Stimulated activated memory B cell treated with anti-CD40 and anti-IgM and Interleukin-4, amounts not matched to agents 10 μg/mL and 1 μg/mL and 100 μg/mL, for 72 hours (primary cell): ENCODE results near the gene CSNK1D.

Experiments used
- ATAC-seq: fragments of 150-1000 bp; cut with Tn5 transposase; 2 replicates; pipeline ENCODE4 v1.10.0; 2021
- H3K27ac Mint-ChIP-seq: one replicate; pipeline ENCODE4 v1.8.0; 2022; ENCODE audit warnings: mild to moderate bottlenecking, mixed read lengths
- H3K27me3 Mint-ChIP-seq: one replicate; pipeline ENCODE4 v1.8.0; 2022; ENCODE audit warnings: mixed read lengths
- H3K36me3 Mint-ChIP-seq: one replicate; pipeline ENCODE4 v1.8.0; 2022; ENCODE audit warnings: mixed read lengths
- H3K4me1 Mint-ChIP-seq: one replicate; pipeline ENCODE4 v1.8.0; 2022; ENCODE audit warnings: mixed read lengths
- H3K4me3 Mint-ChIP-seq: one replicate; pipeline ENCODE4 v1.8.0; 2022; ENCODE audit warnings: mild to moderate bottlenecking, moderate library complexity, mixed read lengths
- H3K9me3 Mint-ChIP-seq: one replicate; pipeline ENCODE4 v1.8.0; 2022; ENCODE audit warnings: mixed read lengths

Gene CSNK1D

GRCh38 chr17:82314727-82315605 lies 41.5 kb upstream of the CSNK1D start:
- H3K4me3 Mint-ChIP-seq = no peak overlapping the region
- H3K27me3 Mint-ChIP-seq = peaks cover 49% of the 10 kb centered on the region
- no peaks in the 10 kb centered on the region for H3K9me3 Mint-ChIP-seq
- no peak for ATAC-seq
- H3K36me3 Mint-ChIP-seq = no peaks in the 10 kb centered on the region
- peaks cover 27% of the 10 kb centered on the region for H3K4me1 Mint-ChIP-seq
- peak overlapping the region; percentile 71 for H3K27ac Mint-ChIP-seq

DNA sequence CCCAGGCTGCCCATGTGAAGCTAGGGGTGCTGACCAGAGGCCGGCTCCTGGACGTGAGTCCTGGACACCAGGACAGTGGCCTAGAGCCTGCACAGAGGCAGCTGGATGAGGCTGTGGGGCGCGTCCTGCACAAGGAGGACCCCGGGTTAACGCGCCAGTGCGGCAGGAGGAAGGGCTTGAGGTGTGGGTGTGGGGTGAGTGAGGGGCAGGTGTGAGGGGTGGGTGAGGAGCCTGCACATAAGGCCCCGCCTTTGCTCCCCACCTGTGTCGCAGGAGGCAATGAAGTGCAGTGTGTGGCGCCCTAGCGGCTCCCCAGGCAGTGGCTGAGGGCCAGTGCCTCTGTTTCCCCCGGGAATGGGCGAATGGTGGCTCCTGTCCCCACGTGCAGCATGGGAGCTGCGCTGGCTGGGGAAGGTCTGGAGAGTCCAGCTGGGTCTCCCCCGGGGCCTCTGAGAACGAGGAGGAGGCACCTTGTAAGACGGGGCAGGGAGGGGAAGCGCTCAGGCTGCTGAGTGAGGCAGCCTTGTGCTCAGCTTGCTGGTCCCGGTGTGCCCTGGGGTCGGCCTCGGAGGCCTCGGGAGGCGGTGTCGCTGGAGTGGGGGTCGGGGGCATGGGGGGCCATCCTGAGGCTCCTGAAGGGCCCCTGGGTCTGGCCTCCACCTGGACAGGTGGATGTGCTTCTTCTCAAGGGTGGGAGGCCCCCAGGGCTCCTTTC lies 40.7 kb upstream of the CSNK1D start:
- peak overlapping the region; percentile 28 for H3K27ac Mint-ChIP-seq
- H3K36me3 Mint-ChIP-seq = no peaks in the 10 kb centered on the region
- ATAC-seq = no peak
- no peaks in the 10 kb centered on the region for H3K9me3 Mint-ChIP-seq
- H3K4me3 Mint-ChIP-seq = no peak overlapping the region
- peaks cover 54% of the 10 kb centered on the region for H3K27me3 Mint-ChIP-seq
- peaks cover 27% of the 10 kb centered on the region for H3K4me1 Mint-ChIP-seq

- no peaks in the 10 kb centered on the region for H3K36me3 Mint-ChIP-seq
- H3K27ac Mint-ChIP-seq = peak overlapping the region; percentile 28
- peaks cover 27% of the 10 kb centered on the region for H3K4me1 Mint-ChIP-seq
- H3K4me3 Mint-ChIP-seq = no peak overlapping the region
- no peaks in the 10 kb centered on the region for H3K9me3 Mint-ChIP-seq
- H3K27me3 Mint-ChIP-seq = peaks cover 59% of the 10 kb centered on the region
- ATAC-seq = no peak
These were observed 39.9 kb upstream of the CSNK1D start for GRCh38 chr17:82313195-82314011.

- H3K27me3 Mint-ChIP-seq = peaks cover 59% of the 10 kb centered on the region
- no peaks in the 10 kb centered on the region for H3K9me3 Mint-ChIP-seq
- no peak overlapping the region for H3K27ac Mint-ChIP-seq
- ATAC-seq = no peak
- H3K36me3 Mint-ChIP-seq = no peaks in the 10 kb centered on the region
- H3K4me1 Mint-ChIP-seq = peaks cover 27% of the 10 kb centered on the region
- no peak overlapping the region for H3K4me3 Mint-ChIP-seq
These were observed 38.5 kb upstream of the CSNK1D start for GRCh38 chr17:82311971-82312370.

- H3K36me3 Mint-ChIP-seq = no peaks in the 10 kb centered on the region
- H3K4me1 Mint-ChIP-seq = peaks cover 23% of the 10 kb centered on the region
- no peak for ATAC-seq
- no peaks in the 10 kb centered on the region for H3K9me3 Mint-ChIP-seq
- peaks cover 53% of the 10 kb centered on the region for H3K27me3 Mint-ChIP-seq
- no peak overlapping the region for H3K27ac Mint-ChIP-seq
- H3K4me3 Mint-ChIP-seq = no peak overlapping the region
These were observed 37.4 kb upstream of the CSNK1D start for GRCh38 chr17:82310877-82311276.

DNA sequence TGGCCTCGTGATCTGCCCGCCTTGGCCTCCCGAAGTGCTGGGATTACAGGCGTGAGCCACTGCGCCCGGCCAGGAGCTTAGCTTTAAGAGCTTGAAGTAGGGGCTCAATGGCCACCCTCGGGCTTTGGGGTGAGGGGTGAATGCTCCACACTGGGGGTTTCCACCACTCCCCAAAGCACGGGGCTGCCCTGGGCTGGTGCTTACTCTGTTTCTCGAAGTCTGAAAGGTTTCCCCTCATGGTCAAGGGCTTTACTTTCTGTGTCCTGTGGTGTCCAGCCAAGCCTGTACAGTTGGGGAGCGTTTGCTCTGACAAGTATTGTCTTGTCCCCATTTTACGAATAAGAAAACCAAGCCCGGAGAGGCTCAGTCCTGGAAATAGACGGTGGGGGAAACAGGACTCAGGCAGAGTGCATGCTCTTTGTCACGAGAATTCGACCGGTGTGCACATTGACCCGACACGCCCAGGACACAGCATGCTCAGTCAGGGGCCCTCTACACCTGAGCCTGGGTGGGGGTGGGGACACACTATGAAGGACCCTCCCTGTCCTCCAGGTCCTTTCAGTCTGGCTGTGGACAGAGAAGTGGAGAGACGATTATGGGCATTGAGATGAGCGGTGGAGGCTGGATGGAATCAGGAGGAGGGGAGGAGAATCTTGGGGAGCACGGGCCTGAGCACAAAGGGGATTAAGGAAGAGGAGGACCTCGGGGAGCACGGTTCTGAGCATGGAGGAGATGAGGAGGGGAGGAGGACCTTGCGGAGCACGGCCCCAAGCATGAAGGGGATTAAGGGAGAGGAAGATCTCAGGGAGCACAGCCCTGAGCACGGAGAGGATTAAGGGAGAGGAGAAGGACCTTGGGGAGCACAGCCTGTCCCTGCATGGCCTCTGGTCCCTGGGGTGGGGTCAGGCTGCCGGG lies 36.4 kb upstream of the CSNK1D start:
- Mint-ChIP-seq H3K4me3 (no peak overlapping the region), H3K27me3 (peaks cover 44% of the 10 kb centered on the region), H3K4me1 (peaks cover 13% of the 10 kb centered on the region), H3K36me3 (no peaks in the 10 kb centered on the region), H3K27ac (no peak overlapping the region), H3K9me3 (no peaks in the 10 kb centered on the region)
- no peak for ATAC-seq

DNA sequence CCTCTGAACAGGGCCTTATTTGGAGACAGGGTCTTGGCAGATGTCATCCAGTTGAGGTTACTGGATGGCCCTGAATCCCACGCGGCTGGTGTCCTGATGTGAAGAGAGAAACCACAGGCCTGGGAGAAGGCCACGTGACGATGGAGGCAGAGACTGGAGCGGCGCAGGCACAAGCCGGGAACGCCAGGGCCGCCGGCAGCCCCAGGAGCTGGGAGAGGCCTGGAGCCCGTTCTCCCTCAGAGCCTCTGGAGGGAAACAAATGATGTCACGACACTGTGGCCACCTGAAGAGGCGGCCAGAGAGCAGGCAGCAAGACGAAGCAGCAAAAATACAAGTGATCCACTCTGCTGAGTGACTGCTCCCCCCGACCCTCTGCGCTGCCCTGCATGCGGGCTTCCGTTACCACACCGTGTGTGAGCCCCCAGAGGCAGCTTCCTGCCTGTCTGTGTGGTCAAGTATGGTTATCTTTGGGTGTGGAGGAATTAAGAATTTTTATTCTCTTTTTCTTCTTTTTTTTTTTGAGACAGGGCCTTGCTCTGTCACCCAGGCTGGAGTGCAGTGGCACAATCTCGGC lies 32.3 kb upstream of the CSNK1D start:
- peak overlapping the region; percentile 39 for H3K27ac Mint-ChIP-seq
- H3K9me3 Mint-ChIP-seq = no peaks in the 10 kb centered on the region
- no peaks in the 10 kb centered on the region for H3K36me3 Mint-ChIP-seq
- H3K4me1 Mint-ChIP-seq = peaks cover 27% of the 10 kb centered on the region
- H3K4me3 Mint-ChIP-seq = no peak overlapping the region
- H3K27me3 Mint-ChIP-seq = peaks cover 19% of the 10 kb centered on the region
- no peak for ATAC-seq

DNA sequence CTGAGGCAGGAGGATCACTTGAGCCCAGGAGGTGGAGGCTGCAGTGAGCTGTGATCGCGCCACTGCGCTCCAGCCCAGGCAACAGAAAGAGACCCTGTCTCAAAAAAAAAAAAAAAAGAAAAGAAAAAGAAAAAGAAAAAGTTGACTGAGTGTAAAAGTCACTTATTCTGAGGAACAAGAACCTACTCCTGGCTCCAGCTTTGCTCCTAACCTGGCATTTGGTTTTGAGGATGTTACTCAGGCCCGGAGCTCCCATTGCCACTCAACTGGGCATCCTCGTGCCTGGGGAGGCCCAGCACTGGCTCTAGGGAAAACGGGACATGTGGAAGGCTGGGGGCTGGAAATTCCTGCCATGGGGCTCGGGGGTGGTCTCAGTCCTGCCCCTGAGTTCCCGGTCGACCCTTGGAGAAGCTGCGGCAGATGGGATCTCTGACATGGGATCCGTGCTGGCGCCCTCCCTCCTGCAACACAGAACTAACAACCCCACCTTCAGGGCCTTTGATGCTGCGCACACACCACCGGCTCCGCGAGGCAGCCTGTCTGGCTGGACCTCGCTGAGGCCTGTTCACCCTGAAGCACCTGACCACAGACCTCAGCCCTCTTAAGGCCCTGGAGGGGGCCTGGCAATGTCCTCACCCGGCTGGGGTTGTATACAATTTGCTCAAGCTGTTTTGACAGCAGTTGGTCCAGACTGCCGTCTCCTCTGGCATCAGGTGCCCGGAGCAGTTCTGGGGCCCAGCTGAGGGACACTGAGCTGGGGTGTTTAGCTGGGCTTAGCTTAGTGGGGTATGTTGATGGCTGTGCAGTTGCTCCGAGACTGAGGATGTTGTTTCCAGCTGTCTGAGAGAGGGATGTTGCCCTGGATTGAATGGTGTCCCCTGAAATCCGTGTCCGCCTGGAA lies 31.6 kb upstream of the CSNK1D start:
- peaks cover 34% of the 10 kb centered on the region for H3K4me1 Mint-ChIP-seq
- H3K9me3 Mint-ChIP-seq = no peaks in the 10 kb centered on the region
- H3K4me3 Mint-ChIP-seq = no peak overlapping the region
- peak overlapping the region; percentile 39 for H3K27ac Mint-ChIP-seq
- no peaks in the 10 kb centered on the region for H3K36me3 Mint-ChIP-seq
- H3K27me3 Mint-ChIP-seq = peaks cover 11% of the 10 kb centered on the region
- ATAC-seq = no peak

DNA sequence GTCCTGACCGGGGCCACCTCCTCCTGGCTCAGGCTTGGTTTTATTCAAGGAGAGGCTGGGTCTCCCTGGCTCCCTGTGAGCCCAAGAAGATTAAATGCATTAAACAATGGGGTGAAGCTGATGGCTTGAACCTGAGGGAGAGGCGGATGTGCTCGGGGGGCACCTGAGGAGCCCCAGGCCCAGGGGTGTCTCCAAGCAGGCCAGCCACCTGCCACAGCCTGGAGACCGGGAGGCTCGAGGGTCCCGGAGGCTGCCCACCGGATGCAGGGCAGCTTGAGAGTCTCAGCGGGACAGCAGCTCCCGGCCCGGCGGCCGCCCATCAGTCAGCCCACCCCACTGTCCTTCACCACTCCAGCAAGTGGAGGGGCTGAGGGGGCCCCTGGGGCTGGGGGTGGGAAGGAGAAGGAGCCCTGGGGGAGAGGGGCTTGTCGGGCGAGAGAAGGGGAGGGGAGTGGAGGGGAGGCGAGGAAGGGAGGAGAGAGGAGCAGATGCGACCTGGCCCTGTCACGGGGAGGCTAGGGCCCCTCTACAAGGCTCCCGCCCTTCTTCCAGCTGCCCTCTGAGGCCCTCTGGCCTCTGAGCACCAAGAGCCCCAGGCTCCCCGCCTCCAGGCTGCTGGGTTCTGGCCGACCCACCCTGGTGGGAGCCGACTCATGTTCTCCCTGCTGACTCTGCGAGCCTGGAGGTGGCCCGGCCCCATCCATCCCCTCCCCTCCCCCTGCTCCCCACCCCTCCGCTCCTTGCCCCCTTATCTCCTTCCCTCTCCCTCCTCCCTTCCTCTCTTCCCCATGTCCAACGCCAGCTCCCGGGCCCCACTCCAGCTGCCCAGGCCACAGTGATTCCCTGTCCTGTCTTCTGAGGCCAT lies 30.7 kb upstream of the CSNK1D start:
- Mint-ChIP-seq H3K4me3 (no peak overlapping the region), H3K36me3 (no peaks in the 10 kb centered on the region), H3K4me1 (peaks cover 43% of the 10 kb centered on the region), H3K27ac (no peak overlapping the region), H3K9me3 (no peaks in the 10 kb centered on the region), H3K27me3 (peaks cover 5% of the 10 kb centered on the region)
- no peak for ATAC-seq

DNA sequence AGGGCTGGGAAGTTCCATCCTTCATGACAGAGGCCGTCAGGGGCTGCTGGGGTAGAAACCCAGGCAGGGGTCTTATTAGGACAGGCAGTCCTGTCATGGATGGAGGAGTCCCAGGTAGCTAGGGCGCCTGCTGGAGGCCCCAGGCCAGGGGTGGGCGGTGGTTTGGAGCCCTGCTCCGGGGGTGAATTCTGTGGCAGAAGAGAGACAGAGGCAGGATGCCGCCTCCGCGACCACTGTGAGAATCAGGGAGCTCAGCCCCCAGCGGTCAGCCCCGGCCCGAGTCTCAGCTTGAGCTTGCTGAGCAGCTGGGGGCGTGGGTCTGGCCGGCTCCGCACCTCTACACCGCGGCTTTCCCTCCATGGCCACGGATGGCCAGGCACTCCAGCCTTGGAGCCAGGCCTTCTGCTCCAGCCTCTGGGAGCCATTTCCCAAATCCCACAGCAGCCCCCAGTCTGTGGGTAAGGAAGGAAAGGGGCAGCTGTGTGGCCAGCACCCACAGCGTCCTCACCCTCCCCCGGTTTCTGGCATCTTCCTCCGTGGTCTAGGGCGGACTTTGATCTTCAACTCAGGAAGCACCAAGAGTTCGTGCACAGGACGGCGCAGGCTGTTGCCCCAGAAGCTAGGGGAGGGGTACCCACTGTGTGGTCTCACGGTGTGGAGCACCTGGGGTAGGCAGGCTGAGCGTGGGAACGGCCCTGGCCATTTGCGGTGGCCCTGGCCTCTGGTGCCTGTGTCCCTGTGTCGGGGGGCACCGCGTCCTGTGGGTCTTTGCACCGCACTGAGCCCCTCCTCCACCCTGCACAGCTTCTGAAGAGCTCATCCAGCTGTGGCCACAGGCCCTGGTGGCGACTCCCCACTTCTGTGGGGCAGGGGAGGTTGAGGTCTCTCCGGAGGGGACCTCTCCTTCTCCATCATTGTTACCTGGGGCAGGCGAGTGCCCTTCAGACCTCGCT lies 29.8 kb upstream of the CSNK1D start:
- H3K4me1 Mint-ChIP-seq = peaks cover 52% of the 10 kb centered on the region
- peak overlapping the region; percentile 97 for H3K27ac Mint-ChIP-seq
- no peaks in the 10 kb centered on the region for H3K9me3 Mint-ChIP-seq
- no peaks in the 10 kb centered on the region for H3K36me3 Mint-ChIP-seq
- no peak overlapping the region for H3K4me3 Mint-ChIP-seq
- no peak for ATAC-seq
- H3K27me3 Mint-ChIP-seq = no peaks in the 10 kb centered on the region

DNA sequence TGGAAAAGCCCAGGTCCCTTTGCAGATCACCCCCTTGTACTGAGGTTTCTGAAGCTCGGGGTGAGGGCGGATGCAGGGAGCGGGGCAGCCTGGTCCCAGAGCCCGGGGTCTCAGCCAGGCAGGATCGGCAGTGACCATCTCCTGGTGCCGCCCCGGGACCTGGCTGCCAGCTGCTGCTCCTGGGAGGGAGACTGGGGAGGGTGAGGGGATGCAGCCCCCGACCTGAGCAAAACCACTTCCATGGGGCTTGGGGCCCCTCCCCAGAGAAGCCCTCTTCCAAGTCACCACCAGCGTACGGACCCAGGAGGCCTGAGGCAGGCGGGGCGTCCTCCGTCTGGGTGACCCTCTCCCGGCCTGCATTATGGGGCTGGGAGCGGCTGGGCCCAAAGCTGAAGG lies 29.1 kb upstream of the CSNK1D start:
- ATAC-seq = no peak
- H3K36me3 Mint-ChIP-seq = no peaks in the 10 kb centered on the region
- H3K4me1 Mint-ChIP-seq = peaks cover 55% of the 10 kb centered on the region
- peak overlapping the region; percentile 97 for H3K27ac Mint-ChIP-seq
- no peaks in the 10 kb centered on the region for H3K27me3 Mint-ChIP-seq
- no peaks in the 10 kb centered on the region for H3K9me3 Mint-ChIP-seq
- H3K4me3 Mint-ChIP-seq = no peak overlapping the region
